Vagina (tissue), 2 donors: Measurements from ENCODE around the gene TMTC1.

Experiments
- POLR2AphosphoS5 ChIP-seq, 2 donors: sonication (generic); formaldehyde crosslinking; IDR thresholded peaks; one replicate each; pipeline ENCODE4 v1.9.0; 2017; ENCODE audit warnings: antibody characterized with exemption in 2 of 2, mild to moderate bottlenecking in 2 of 2, low read depth in 1 of 2; ENCODE audit not compliant: insufficient read depth in 1 of 2
- TF ChIP-seq, protein P1 (sequence below), 3 experiments: fragments of 450-650 bp in 2 of 3; fragments of 200-600 bp in 1 of 3; sonication (generic) in 1 of 3; IDR thresholded peaks; one replicate each; pipeline ENCODE4 v1.5.1; 2017 to 2019; ENCODE audit warnings: antibody characterized with exemption in 3 of 3, mild to moderate bottlenecking in 2 of 3, moderate library complexity in 2 of 3

- TF ChIP-seq POLR2AphosphoS5 (IDR thresholded peaks at IDR 0.05; ENCODE audit: insufficient read depth in 1 of 2, low read depth in 1 of 2) = no peak
- TF ChIP-seq, protein P1, sequence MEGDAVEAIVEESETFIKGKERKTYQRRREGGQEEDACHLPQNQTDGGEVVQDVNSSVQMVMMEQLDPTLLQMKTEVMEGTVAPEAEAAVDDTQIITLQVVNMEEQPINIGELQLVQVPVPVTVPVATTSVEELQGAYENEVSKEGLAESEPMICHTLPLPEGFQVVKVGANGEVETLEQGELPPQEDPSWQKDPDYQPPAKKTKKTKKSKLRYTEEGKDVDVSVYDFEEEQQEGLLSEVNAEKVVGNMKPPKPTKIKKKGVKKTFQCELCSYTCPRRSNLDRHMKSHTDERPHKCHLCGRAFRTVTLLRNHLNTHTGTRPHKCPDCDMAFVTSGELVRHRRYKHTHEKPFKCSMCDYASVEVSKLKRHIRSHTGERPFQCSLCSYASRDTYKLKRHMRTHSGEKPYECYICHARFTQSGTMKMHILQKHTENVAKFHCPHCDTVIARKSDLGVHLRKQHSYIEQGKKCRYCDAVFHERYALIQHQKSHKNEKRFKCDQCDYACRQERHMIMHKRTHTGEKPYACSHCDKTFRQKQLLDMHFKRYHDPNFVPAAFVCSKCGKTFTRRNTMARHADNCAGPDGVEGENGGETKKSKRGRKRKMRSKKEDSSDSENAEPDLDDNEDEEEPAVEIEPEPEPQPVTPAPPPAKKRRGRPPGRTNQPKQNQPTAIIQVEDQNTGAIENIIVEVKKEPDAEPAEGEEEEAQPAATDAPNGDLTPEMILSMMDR (IDR thresholded peaks at IDR 0.05) = no peak
Observed at GRCh38 chr12:29702222-29702621, 81.5 kb downstream of the TMTC1 start.
